Measurements from ENCODE around the gene CNTN5. TPM values are rescaled to one million over a fixed set of nuclear protein-coding genes. Genes with fewer than 3 reads are reported as not detected.

The CNTN5 gene
- total and polyA plus RNA-seq, 2 donors (not counting 1 experiment from before 2014, with no cell fraction given): 0.17 TPM; not detected in 1

GRCh38 chr11:99548264-99548663, 527.5 kb downstream of the CNTN5 start:
- Histone ChIP-seq H4K20me1 (ENCODE audit: control insufficient read depth, extremely low read depth, insufficient read depth, low read length) (no peaks in the 10 kb centered on the region), H3K27ac (ENCODE audit: insufficient read depth, low read length) (no peak overlapping the region), H3K79me2 (ENCODE audit: control insufficient read depth, insufficient read depth, low read length) (no peaks in the 10 kb centered on the region), H3K4me3 (replicated peaks in 1 of 4; ENCODE audit: control extremely low read depth in 1 of 4, insufficient read depth in 1 of 4, low read depth in 3 of 4, low read length in 4 of 4) (peak overlapping the region in 1 of 4 experiments; percentile 7), H3K9me3 (ENCODE audit: control insufficient read depth, insufficient read depth, low read depth, low read length) (no peaks in the 10 kb centered on the region), H3K4me1 (ENCODE audit: control insufficient read depth, extremely low read depth, insufficient read depth, low read length) (no peaks in the 10 kb centered on the region), H2AFZ (ENCODE audit: low read length) (peak overlapping the region; percentile 59), H3K4me2 (ENCODE audit: extremely low read depth, insufficient read depth, low read length) (peak overlapping the region; percentile 35), H3K9ac (ENCODE audit: insufficient read depth, low read length) (no peak overlapping the region), H3K27me3 (ENCODE audit: control insufficient read depth, insufficient read depth, low read length) (no peaks in the 10 kb centered on the region), H3K36me3 (ENCODE audit: control insufficient read depth, insufficient read depth, low read length) (no peaks in the 10 kb centered on the region)
- TF ChIP-seq CTCF (conservative IDR thresholded peaks at IDR 0.05 in 1 of 2, IDR thresholded peaks at IDR 0.05 in 1 of 2; ENCODE audit: low read depth in 1 of 2, low read length in 2 of 2) (no peak), EZH2 (IDR thresholded peaks at IDR 0.05; ENCODE audit: low read length, missing control alignments) (no peak)
- peak in 1 of 2 donors; percentile 65 for DNase-seq (ENCODE audit: low read depth in 2 of 2)

DNA sequence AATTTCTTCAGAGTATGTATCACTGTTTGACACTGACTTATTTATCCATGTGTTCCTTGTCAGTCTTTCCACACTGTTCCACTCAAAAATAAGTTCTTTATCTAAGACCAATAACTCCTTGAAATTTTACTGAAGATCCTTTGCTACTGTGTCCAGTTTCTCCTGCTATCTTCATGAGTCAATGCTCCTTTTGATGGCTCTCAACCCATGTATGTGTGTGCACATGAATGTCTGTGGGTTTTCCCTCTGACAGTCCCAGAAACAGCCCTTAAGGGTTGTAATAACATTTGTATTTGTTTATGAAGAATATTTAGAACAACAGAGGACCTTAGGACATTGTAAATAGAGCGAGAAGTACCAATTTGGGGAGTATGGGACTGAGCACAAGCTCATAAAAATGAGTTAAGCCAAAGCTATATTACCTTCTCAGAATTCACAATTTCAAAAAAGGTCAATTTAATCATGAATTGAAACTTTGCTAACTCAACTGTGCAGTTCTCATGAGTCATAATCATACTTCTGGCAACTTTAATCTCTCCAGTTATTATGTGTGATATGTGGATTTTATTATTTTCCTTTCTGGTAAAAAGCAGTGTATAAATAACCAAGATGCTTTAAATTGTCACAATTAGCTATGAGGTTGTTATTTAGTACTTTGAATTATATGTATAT, 533.6 kb downstream of the CNTN5 start:
- H3K27ac ChIP-seq (ENCODE audit: insufficient read depth, low read length): no peak overlapping the region
- H3K36me3 ChIP-seq (ENCODE audit: control insufficient read depth, insufficient read depth, low read length): no peaks in the 10 kb centered on the region
- no peak overlapping the region for H3K4me3 ChIP-seq (replicated peaks in 1 of 4; ENCODE audit: control extremely low read depth in 1 of 4, insufficient read depth in 1 of 4, low read depth in 3 of 4, low read length in 4 of 4)
- no peak overlapping the region for H2AFZ ChIP-seq (ENCODE audit: low read length)
- H3K9ac ChIP-seq (ENCODE audit: insufficient read depth, low read length): no peak overlapping the region
- no peaks in the 10 kb centered on the region for H3K9me3 ChIP-seq (ENCODE audit: control insufficient read depth, insufficient read depth, low read depth, low read length)
- H4K20me1 ChIP-seq (ENCODE audit: control insufficient read depth, extremely low read depth, insufficient read depth, low read length): no peaks in the 10 kb centered on the region
- no peak for DNase-seq (ENCODE audit: low read depth in 2 of 2)
- no peaks in the 10 kb centered on the region for H3K27me3 ChIP-seq (ENCODE audit: control insufficient read depth, insufficient read depth, low read length)
- H3K4me2 ChIP-seq (ENCODE audit: extremely low read depth, insufficient read depth, low read length): no peak overlapping the region
- no peaks in the 10 kb centered on the region for H3K4me1 ChIP-seq (ENCODE audit: control insufficient read depth, extremely low read depth, insufficient read depth, low read length)
- no peaks in the 10 kb centered on the region for H3K79me2 ChIP-seq (ENCODE audit: control insufficient read depth, insufficient read depth, low read length)
- no peak for TF ChIP-seq EZH2 (IDR thresholded peaks at IDR 0.05; ENCODE audit: low read length, missing control alignments)
- TF ChIP-seq CTCF (conservative IDR thresholded peaks at IDR 0.05 in 1 of 2, IDR thresholded peaks at IDR 0.05 in 1 of 2; ENCODE audit: low read depth in 1 of 2, low read length in 2 of 2): no peak

- Histone ChIP-seq H3K9ac (ENCODE audit: insufficient read depth, low read length) (no peak overlapping the region), H3K36me3 (ENCODE audit: control insufficient read depth, insufficient read depth, low read length) (no peaks in the 10 kb centered on the region), H3K27me3 (ENCODE audit: control insufficient read depth, insufficient read depth, low read length) (no peaks in the 10 kb centered on the region), H2AFZ (ENCODE audit: low read length) (no peak overlapping the region), H3K9me3 (ENCODE audit: control insufficient read depth, insufficient read depth, low read depth, low read length) (no peaks in the 10 kb centered on the region), H4K20me1 (ENCODE audit: control insufficient read depth, extremely low read depth, insufficient read depth, low read length) (no peaks in the 10 kb centered on the region), H3K4me2 (ENCODE audit: extremely low read depth, insufficient read depth, low read length) (no peak overlapping the region), H3K4me1 (ENCODE audit: control insufficient read depth, extremely low read depth, insufficient read depth, low read length) (no peaks in the 10 kb centered on the region), H3K27ac (ENCODE audit: insufficient read depth, low read length) (no peak overlapping the region), H3K4me3 (replicated peaks in 1 of 4; ENCODE audit: control extremely low read depth in 1 of 4, insufficient read depth in 1 of 4, low read depth in 3 of 4, low read length in 4 of 4) (no peak overlapping the region), H3K79me2 (ENCODE audit: control insufficient read depth, insufficient read depth, low read length) (no peaks in the 10 kb centered on the region)
- DNase-seq (ENCODE audit: low read depth in 2 of 2): no peak
- TF ChIP-seq CTCF (conservative IDR thresholded peaks at IDR 0.05 in 1 of 2, IDR thresholded peaks at IDR 0.05 in 1 of 2; ENCODE audit: low read depth in 1 of 2, low read length in 2 of 2): no peak
- TF ChIP-seq EZH2 (IDR thresholded peaks at IDR 0.05; ENCODE audit: low read length, missing control alignments): no peak
Observed at GRCh38 chr11:99555486-99555885, 534.7 kb downstream of the CNTN5 start.
